ENCODE measurements around the gene TSKS. TPM values are rescaled to one million over a fixed set of nuclear protein-coding genes. Genes with fewer than 3 reads are reported as not detected.

TSKS gene
- total and polyA plus RNA-seq, 2 experiments from 2014 or later, result 0.31 to 2.1 TPM

DNA sequence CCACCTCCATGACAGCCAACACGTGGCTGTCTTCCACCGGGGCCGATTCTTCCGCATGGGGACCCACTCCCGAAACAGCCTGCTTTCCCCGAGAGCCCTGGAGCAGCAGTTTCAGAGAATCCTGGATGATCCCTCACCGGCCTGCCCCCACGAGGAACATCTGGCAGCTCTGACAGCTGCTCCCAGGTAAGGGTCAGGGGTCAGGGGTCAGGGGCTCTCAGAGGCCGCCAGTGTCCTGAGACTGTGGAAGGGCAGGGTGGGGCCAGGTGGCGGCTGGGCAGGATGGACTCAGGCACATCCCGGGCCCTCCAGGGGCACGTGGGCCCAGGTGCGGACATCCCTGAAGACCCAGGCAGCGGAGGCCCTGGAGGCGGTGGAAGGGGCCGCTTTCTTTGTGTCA, 57.2 kb downstream of the TSKS start:
- H3K4me2 ChIP-seq (ENCODE audit: unreplicated experiment), result no peak overlapping the region
- no peaks in the 10 kb centered on the region for H4K20me1 ChIP-seq (ENCODE audit: insufficient read depth)
- no peaks in the 10 kb centered on the region for H3K27me3 ChIP-seq (replicated peaks; ENCODE audit: insufficient read depth)
- in situ Hi-C loops (cut with MboI), result no loop called here
- H3K79me2 ChIP-seq (ENCODE audit: insufficient read depth), result no peaks in the 10 kb centered on the region
- H3K36me3 ChIP-seq (ENCODE audit: low read depth), result no peaks in the 10 kb centered on the region
- no peaks in the 10 kb centered on the region for H3K4me1 ChIP-seq (ENCODE audit: insufficient read depth)
- H3K9me3 ChIP-seq (ENCODE audit: low read depth), result no peaks in the 10 kb centered on the region
- TF ChIP-seq EZH2phosphoT487 (IDR thresholded peaks at IDR 0.05; ENCODE audit: insufficient read depth, low read depth), result no peak
- TF ChIP-seq EZH2 (IDR thresholded peaks at IDR 0.05; ENCODE audit: insufficient read depth, poor library complexity, severe bottlenecking), result no peak
- H2AFZ ChIP-seq, result no peak overlapping the region
- DNase-seq, result no peak
- H3K9me2 ChIP-seq (ENCODE audit: insufficient read depth), result no peaks in the 10 kb centered on the region
- no peak overlapping the region for H3K4me3 ChIP-seq
- 79 to 84% methylated on average over 16 of the region's 16 CpGs for WGBS, 2 experiments (ENCODE audit: low coverage in 1 of 2, low lambda C conversion rate in 2 of 2, missing lambda C conversion rate in 2 of 2)
- H3K9ac ChIP-seq, result no peak overlapping the region
- no peak overlapping the region for H3K27ac ChIP-seq
- no peaks in the 10 kb centered on the region for H3F3A ChIP-seq (ENCODE audit: insufficient read depth)

DNA sequence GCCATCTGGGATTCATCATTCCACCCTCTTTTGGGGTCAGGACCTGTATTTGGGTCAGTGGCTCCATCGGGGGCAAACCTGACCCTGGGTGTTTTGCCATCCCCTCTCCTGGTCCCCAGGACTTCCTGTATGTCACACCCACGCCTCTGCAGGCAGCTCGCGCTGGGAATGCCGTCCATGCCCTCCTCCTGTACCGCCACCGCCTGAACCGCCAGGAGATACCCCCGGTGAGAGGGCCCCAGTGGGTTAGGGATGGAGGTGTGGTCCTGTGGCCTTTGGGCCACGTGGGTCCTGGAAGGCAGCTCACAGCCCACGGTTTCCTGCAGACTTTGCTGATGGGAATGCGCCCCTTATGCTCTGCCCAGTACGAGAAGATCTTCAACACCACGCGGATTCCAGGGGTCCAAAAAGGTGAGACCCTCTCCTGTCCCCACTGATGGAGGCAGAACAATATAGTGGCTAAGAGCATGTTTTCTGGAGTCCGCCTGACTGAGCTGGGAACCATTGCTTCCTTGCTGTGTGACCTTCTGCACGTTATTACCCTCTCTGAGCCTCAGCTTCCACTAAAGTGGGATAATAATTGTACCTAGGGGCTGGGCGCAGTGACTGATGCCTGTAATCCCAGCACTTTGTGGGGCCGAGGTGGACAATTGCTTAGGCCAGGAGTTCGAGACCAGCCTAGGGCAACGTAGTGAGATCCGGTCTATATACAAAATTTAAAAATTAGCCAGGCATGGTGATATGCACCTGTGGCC, 58.0 kb downstream of the TSKS start:
- Histone ChIP-seq H3K9ac (no peak overlapping the region), H3K4me2 (ENCODE audit: unreplicated experiment) (no peak overlapping the region), H3K36me3 (ENCODE audit: low read depth) (no peaks in the 10 kb centered on the region), H3K4me3 (no peak overlapping the region), H3K9me3 (ENCODE audit: low read depth) (no peaks in the 10 kb centered on the region), H3K79me2 (ENCODE audit: insufficient read depth) (no peaks in the 10 kb centered on the region), H3K27me3 (replicated peaks; ENCODE audit: insufficient read depth) (no peaks in the 10 kb centered on the region), H2AFZ (no peak overlapping the region), H3K27ac (no peak overlapping the region), H3K4me1 (ENCODE audit: insufficient read depth) (no peaks in the 10 kb centered on the region), H4K20me1 (ENCODE audit: insufficient read depth) (no peaks in the 10 kb centered on the region), H3K9me2 (ENCODE audit: insufficient read depth) (no peaks in the 10 kb centered on the region), H3F3A (ENCODE audit: insufficient read depth) (no peaks in the 10 kb centered on the region)
- in situ Hi-C loops (cut with MboI), result no loop called here
- WGBS, 2 experiments (ENCODE audit: low coverage in 1 of 2, low lambda C conversion rate in 2 of 2, missing lambda C conversion rate in 2 of 2), result 89 to 90% methylated on average over 20 to 22 of the region's 22 CpGs
- TF ChIP-seq EZH2phosphoT487 (IDR thresholded peaks at IDR 0.05; ENCODE audit: insufficient read depth, low read depth) (no peak), EZH2 (IDR thresholded peaks at IDR 0.05; ENCODE audit: insufficient read depth, poor library complexity, severe bottlenecking) (no peak)
- DNase-seq, result no peak

DNA sequence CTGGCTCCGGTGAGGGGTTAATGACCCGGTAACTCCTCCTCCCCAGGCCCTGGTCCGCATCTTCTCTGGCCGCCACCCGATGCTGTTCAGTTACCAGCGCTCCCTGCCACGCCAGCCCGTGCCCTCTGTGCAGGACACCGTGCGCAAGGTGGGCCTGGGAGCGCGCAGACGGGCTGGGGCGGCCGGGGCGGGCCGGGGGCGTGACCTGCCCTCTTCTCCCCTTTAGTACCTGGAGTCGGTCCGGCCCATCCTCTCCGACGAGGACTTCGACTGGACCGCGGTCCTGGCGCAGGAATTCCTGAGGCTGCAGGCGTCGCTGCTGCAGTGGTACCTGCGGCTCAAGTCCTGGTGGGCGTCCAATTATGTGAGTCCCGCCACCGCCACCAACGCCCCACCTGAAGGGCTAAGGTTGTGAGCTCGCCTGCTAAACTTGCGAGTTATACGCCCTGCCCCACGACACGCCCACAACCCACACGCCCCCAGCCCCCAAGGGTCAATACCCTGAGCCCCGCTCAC, 61.8 kb downstream of the TSKS start:
- Histone ChIP-seq H3K4me3 (no peak overlapping the region), H3F3A (ENCODE audit: insufficient read depth) (no peaks in the 10 kb centered on the region), H3K4me1 (ENCODE audit: insufficient read depth) (no peaks in the 10 kb centered on the region), H4K20me1 (ENCODE audit: insufficient read depth) (no peaks in the 10 kb centered on the region), H3K9me2 (ENCODE audit: insufficient read depth) (no peaks in the 10 kb centered on the region), H3K27me3 (replicated peaks; ENCODE audit: insufficient read depth) (no peaks in the 10 kb centered on the region), H3K9ac (no peak overlapping the region), H3K4me2 (ENCODE audit: unreplicated experiment) (no peak overlapping the region), H3K36me3 (ENCODE audit: low read depth) (no peaks in the 10 kb centered on the region), H2AFZ (no peak overlapping the region), H3K79me2 (ENCODE audit: insufficient read depth) (no peaks in the 10 kb centered on the region), H3K27ac (no peak overlapping the region), H3K9me3 (ENCODE audit: low read depth) (no peaks in the 10 kb centered on the region)
- no peak for TF ChIP-seq EZH2 (IDR thresholded peaks at IDR 0.05; ENCODE audit: insufficient read depth, poor library complexity, severe bottlenecking)
- no peak for TF ChIP-seq EZH2phosphoT487 (IDR thresholded peaks at IDR 0.05; ENCODE audit: insufficient read depth, low read depth)
- in situ Hi-C loops (cut with MboI), result no loop called here
- DNase-seq, result no peak
- 73 to 80% methylated on average over 6 to 40 of the region's 40 CpGs for WGBS, 2 experiments (ENCODE audit: low coverage in 1 of 2, low lambda C conversion rate in 2 of 2, missing lambda C conversion rate in 2 of 2)

DNA sequence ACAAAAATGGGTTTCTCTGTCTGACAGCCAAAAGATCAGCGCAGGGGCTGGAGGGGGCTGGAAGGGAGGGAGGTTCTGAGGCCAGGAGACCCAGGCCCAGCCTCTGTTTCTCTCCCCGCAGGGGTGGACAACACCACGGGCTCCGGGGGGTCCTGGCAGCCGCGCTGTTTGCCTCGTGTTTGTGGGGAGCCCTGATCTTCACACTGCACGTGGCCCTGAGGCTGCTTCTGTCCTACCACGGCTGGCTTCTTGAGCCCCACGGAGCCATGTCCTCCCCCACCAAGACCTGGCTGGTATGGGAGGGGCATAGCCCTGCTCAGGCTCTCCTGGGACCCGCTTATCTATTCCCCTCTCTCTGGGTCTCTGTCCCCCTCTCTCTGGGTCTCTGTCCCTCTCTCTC, 62.5 kb downstream of the TSKS start:
- no peaks in the 10 kb centered on the region for H3K27me3 ChIP-seq (replicated peaks; ENCODE audit: insufficient read depth)

More for the DNA sequence above, 62.5 kb downstream of the TSKS start:
- Histone ChIP-seq H2AFZ (no peak overlapping the region), H3K27ac (no peak overlapping the region), H3K4me2 (ENCODE audit: unreplicated experiment) (no peak overlapping the region), H3K4me1 (ENCODE audit: insufficient read depth) (no peaks in the 10 kb centered on the region), H3K9me3 (ENCODE audit: low read depth) (no peaks in the 10 kb centered on the region), H3F3A (ENCODE audit: insufficient read depth) (no peaks in the 10 kb centered on the region), H3K9me2 (ENCODE audit: insufficient read depth) (no peaks in the 10 kb centered on the region), H4K20me1 (ENCODE audit: insufficient read depth) (no peaks in the 10 kb centered on the region), H3K36me3 (ENCODE audit: low read depth) (no peaks in the 10 kb centered on the region), H3K9ac (no peak overlapping the region), H3K4me3 (no peak overlapping the region), H3K79me2 (ENCODE audit: insufficient read depth) (no peaks in the 10 kb centered on the region)
- DNase-seq, result no peak
- no peak for TF ChIP-seq EZH2 (IDR thresholded peaks at IDR 0.05; ENCODE audit: insufficient read depth, poor library complexity, severe bottlenecking)
- no peak for TF ChIP-seq EZH2phosphoT487 (IDR thresholded peaks at IDR 0.05; ENCODE audit: insufficient read depth, low read depth)
- in situ Hi-C loops (cut with MboI), result no loop called here
- 61 to 66% methylated on average over 11 of the region's 11 CpGs for WGBS, 2 experiments (ENCODE audit: low coverage in 1 of 2, low lambda C conversion rate in 2 of 2, missing lambda C conversion rate in 2 of 2)

Data from GM23248 (cell line).